Measurements from ENCODE around the gene MAD2L2.

DNA sequence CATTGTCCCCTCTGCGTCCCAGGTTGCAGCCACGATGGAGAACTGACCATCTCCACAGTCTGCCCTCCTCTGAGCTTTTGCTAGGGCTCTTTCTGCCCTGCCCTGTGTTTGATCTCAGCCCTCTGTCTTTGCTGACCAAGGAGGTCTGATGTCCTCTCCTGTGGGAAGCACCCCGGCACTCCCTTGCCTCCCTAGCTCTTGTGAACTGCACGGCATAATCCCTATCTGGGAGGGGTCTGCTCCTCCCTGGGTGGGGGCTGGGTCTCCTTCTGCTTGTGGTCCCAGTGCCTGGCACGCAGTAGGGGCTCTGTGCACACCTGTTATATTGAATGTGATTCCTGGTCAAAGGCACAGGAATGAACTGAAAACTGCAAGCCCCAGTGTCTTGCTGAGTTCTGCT is 13.0 kb upstream of the MAD2L2 start:
- TF ChIP-seq POLR2AphosphoS5 (IDR thresholded peaks at IDR 0.05; ENCODE audit: borderline replicate concordance, low read depth, low read length) (no peak), EZH2 (IDR thresholded peaks at IDR 0.05) (no peak)

Measured in SK-N-MC (cell line).